Activated CD4-positive, alpha-beta T cell treated with anti-CD3 and anti-CD28 coated beads for 48 hours (primary cell): ENCODE results near the gene FBXO2.
"Not testable (repeated sequence)": the region's sequence is repeated elsewhere in the genome, so short reads cannot be mapped to it uniquely, and the experiment has no call there.

Experiments used
- DNase-seq: peaks from one replicate; pipeline ENCODE4 v3.0.0-alpha.2; 2020

FBXO2 gene

DNA sequence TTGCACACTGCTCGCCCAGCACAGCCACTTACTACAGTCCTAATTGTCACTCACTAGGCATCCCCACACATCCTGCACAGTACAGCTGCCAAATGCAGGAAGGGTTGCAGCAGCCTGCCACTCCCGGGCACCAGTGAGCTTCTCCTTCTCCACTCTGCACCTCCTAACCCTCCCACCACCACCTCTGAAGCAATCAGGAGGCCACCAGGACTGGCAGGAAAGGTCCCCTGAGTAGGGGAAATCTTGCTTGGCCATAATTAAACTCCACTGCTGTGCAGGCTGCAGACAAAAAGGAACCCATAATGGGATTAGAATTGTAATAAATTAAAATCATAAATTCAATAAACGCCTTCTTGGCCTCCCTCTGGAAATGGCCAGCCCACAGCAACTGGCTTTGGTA lies 31.8 kb downstream of the FBXO2 start:
- no peak for DNase-seq

GRCh38 chr1:11620924-11621323 lies 33.3 kb downstream of the FBXO2 start:
- no peak for DNase-seq

GRCh38 chr1:11620405-11620804 lies 33.8 kb downstream of the FBXO2 start:
- no peak for DNase-seq

GRCh38 chr1:11617741-11618140 lies 36.5 kb downstream of the FBXO2 start:
- no peak for DNase-seq

DNA sequence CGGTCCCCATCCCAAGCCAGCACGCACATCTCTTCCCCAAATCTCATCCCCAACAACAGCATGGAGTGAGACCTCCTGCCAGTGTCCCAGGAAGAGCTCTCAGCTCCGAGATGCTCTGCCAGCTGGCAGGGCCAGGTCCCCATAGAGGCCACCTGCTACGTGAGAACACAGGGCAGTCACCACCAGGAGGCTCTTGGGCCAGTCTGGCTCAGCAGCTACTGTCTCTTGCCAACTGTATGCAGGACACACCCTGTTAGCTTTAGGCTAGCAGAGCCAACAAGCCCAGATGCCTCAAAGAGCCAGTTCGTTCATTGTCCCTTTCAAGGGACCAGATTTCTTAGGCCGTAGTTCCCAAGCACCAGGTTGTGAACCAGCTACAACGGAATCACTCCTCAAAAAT lies 36.9 kb downstream of the FBXO2 start:
- no peak for DNase-seq

DNA sequence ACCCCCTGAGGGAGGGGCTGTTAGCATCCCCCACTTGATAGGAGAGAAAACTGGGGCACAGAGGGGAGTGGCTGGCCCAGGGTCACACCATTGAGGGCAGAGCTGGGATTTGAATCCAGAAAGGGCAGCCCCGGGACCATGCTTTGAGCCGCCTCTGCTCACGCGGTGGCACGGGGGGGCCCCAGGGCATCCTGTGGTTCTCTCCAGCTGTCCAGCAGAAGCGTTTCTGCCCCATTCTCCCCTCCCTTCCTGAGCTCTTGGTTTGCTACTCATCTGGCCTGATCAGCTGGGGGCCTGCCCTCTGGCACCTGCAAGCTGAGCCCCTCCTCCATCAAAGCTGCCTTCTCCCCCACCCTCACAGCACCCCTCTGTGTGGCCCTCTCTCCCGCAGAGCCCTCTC lies 37.5 kb downstream of the FBXO2 start:
- DNase-seq = no peak

GRCh38 chr1:11615090-11615489 lies 39.1 kb downstream of the FBXO2 start:
- DNase-seq = no peak

DNA sequence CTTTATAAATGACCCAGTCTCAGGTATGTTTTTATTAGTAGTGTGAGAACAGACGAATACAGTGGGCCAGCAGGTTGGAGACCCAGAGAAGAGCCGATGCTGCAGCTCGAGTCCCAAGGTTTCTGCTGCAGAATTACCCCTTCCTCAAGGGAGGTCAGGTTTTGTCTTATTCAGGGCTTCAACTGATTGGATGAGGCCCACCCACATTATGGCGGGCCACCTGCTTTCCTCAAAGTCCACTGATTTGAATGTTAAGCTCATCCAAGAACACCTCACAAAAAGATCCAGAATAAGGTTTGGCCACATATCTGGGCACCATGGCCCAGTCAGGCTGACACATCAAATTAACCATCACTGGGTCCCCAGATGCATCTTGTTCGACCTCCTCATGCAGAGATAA lies 40.9 kb downstream of the FBXO2 start:
- no peak for DNase-seq

- no peak for DNase-seq
Measured at GRCh38 chr1:11611638-11612327, 42.4 kb downstream of the FBXO2 start.

DNA sequence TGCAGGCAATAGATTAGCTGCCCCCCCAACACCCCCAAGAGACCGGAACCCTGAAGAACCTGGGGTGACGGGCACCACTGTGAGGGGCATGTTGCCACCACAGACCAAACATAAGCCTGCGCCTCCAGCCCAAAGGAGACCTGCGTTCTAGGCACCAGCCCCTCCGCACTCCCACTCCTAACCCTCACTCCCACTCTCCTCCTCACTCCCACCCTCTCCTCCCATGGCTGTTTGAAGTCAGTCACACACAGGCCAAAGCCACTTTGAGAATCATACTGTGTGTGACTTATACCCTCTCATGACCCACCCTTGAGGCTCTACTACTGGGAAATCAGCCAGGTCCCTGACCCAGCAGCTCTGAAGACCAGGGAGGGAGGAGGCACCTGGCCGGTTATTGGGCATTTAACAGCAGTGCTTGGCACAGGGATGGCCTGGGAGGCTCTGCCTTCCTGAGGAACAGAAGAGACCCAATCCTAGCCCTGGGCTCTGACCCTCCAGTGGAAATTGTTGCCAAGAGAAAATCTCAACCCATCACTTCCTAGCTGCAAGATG lies 43.5 kb downstream of the FBXO2 start:
- no peak for DNase-seq

DNA sequence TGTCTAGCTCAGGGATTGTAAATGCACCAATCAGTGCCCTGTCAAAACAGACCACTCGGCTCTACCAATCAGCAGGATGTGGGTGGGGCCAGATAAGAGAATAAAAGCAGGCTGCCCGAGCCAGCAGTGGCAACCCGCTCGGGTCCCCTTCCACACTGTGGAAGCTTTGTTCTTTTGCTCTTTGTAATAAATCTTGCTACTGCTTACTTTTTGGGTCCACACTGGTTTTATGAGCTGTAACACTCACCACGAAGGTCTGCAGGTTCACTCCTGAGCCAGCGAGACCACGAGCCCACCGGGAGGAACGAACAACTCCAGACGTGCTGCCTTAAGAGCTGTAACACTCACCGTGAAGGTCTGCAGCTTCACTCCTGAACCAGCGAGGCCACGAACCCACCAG lies 44.9 kb downstream of the FBXO2 start:
- DNase-seq = not testable (repeated sequence)

DNA sequence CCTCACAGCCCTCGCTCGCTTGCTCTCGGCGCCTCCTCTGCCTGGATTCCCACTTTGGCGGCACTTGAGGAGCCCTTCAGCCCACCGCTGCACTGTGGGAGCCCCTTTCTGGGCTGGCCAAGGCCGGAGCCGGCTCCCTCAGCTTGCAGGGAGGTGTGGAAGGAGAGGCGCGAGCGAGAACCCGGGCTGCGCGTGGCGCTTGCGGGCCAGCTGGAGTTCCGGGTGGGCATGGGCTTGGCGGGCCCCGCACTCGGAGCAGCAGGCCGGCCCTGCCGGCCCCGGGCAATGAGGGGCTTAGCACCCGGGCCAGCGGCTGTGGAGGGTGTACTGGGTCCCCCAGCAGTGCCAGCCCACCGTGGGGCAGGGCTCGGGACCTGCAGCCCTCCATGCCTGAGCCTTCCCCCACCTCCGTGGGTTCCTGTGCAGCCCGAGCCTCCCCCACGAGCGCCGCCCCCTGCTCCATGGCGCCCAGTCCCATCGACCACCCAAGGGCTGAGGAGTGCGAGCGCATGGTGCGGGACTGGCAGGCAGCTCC lies 45.6 kb downstream of the FBXO2 start:
- not testable (repeated sequence) for DNase-seq

DNA sequence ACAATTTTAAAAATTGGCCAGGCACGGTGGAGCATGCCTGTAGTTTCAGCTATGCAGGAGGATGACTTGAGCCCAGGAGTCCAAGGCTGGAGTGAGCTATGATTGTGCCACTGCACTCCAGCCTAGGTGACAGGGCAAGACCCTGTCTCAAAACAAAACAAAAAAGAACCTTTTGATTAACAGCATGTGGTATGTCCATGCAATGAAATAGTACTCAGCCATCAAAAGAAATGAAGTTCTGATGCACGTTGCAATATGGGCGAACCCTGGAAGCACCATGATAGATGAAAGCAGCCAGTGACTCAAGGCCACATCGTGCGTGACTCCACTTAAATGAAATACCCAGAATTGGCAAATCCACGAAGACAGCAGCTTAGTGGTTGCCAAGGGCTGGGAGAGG lies 47.5 kb downstream of the FBXO2 start:
- DNase-seq = no peak

DNA sequence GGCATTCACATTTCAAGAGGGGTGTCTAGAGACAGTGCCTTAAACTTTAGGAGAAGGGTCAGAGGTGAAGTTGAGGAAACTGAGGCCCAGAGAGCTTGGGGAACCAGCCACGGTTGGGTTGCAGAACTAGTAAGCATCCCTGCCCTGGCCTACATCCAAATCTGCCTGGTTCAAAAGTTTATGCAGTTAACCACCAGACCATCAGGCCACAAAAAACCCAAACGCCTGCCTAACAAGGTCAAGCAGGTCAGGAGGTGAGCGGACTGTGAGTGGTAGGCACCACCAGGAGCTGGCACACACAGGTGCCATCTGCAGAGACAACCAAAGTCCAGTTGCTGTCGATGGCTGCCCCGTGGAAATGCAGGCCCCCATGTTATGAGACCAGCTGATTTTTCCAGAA lies 51.2 kb downstream of the FBXO2 start:
- no peak for DNase-seq

- no peak for DNase-seq
Measured at GRCh38 chr1:11602424-11602823, 51.8 kb downstream of the FBXO2 start.

- no peak for DNase-seq
Measured at GRCh38 chr1:11600836-11601235, 53.4 kb downstream of the FBXO2 start.

GRCh38 chr1:11599891-11600576 lies 54.2 kb downstream of the FBXO2 start:
- no peak for DNase-seq

- no peak for DNase-seq
Measured at GRCh38 chr1:11598461-11598860, 55.8 kb downstream of the FBXO2 start.
